Upper lobe of left lung (tissue), 6 donors: ENCODE data around the gene C16orf54. TPM values are rescaled to one million over a fixed set of nuclear protein-coding genes. Genes with fewer than 3 reads are reported as not detected.
"Not testable (repeated sequence)": the region's sequence is repeated elsewhere in the genome, so short reads cannot be mapped to it uniquely, and the experiment has no call there.

ENCODE experiments used
- ATAC-seq, 2 donors: fragments of 200-7000 bp; cut with Tn5 transposase; one replicate each; pipeline ENCODE4 v1.9.1; 2022; ENCODE audit warnings: mild to moderate bottlenecking in 2 of 2, moderate library complexity in 2 of 2; ENCODE audit not compliant: low FRiP score in 2 of 2
- DNase-seq, 2 donors: peaks; one replicate each; pipeline ENCODE4 v3.0.0-alpha.2; 2019 to 2020
- H3K27ac ChIP-seq, 4 donors: fragments of 200-600 bp; sonication (generic); one replicate each; pipeline ENCODE4 v1.5.1; 2016 to 2019
- H3K27me3 ChIP-seq, 4 donors: fragments of 200-600 bp; sonication (generic); one replicate each; pipeline ENCODE4 v1.5.1; 2017 to 2019
- H3K36me3 ChIP-seq, 4 donors: fragments of 200-600 bp; sonication (generic); one replicate each; pipeline ENCODE4 v1.5.1; 2016 to 2019
- H3K4me1 ChIP-seq, 4 donors: fragments of 200-600 bp; sonication (generic); one replicate each; pipeline ENCODE4 v1.5.1; 2018 to 2019
- H3K4me3 ChIP-seq, 4 donors: fragments of 200-600 bp; sonication (generic); one replicate each; pipeline ENCODE4 v1.5.1; 2017 to 2019; ENCODE audit warnings: mild to moderate bottlenecking in 2 of 4, moderate library complexity in 1 of 4
- H3K9me3 ChIP-seq, 4 donors: fragments of 200-600 bp; sonication (generic); one replicate each; pipeline ENCODE4 v1.5.1; 2018 to 2019
- CTCF ChIP-seq, 6 experiments: fragments of 450-650 bp in 4 of 6; fragments of 200-600 bp in 2 of 6; sonication (generic) in 2 of 6; IDR thresholded peaks; one replicate each; pipeline ENCODE4 v1.5.1; 2016 to 2019; ENCODE audit warnings: antibody characterized with exemption in 6 of 6
- EP300 ChIP-seq, 4 donors: sonication (generic); formaldehyde crosslinking; IDR thresholded peaks; one replicate each; pipeline ENCODE4 v1.5.1; 2017; ENCODE audit warnings: antibody characterized with exemption in 4 of 4, control low read depth in 2 of 4
- POLR2A ChIP-seq, 4 donors: fragments of 450-650 bp; IDR thresholded peaks; one replicate each; pipeline ENCODE4 v1.5.1; 2016 to 2017; ENCODE audit warnings: antibody characterized with exemption in 4 of 4, mild to moderate bottlenecking in 2 of 4
- POLR2AphosphoS5 ChIP-seq, 2 donors: sonication (generic); formaldehyde crosslinking; IDR thresholded peaks; one replicate each; pipeline ENCODE4 v1.5.1; 2017; ENCODE audit warnings: antibody characterized with exemption in 2 of 2
- WGBS, 2 donors: methylation state at CpG; one replicate each; pipeline ENCODE4 v1.1.5; 2017 to 2018; 5-methylcytosine and 5-hydroxymethylcytosine counted together
- total RNA-seq, 6 donors: library from RNA; depleted of rRNA in 4 of 6; stranded (reverse); fragments of >200 nt in 4 of 6; gene quantifications; one replicate each; pipeline versions ENCODE4 v1.1.0 to v1.2.1, GENCODE V29; 2016 to 2021
- donor health status: DM: no; HTN: no; CAD: no; lungs with moderate emphysema.
- donor health status: DM: no; HTN: yes; CAD: no; lungs with severe emphysema.

Gene C16orf54
- total RNA-seq, 6 donors from 2014 or later = 2.4 to 17.3 (median 7.5) TPM

- H3K27ac ChIP-seq = peak overlapping the region in 2 of 4 donors; percentile 13 to 30
- peak in 1 of 2 donors; percentile 91 for DNase-seq
- H3K4me1 ChIP-seq = peaks cover 0 to 4% (median 0%) of the 10 kb centered on the region in 4 donors
- no peaks in the 10 kb centered on the region for H3K9me3 ChIP-seq
- TF ChIP-seq POLR2AphosphoS5 (IDR thresholded peaks at IDR 0.05) (peak in 1 of 2 donors; percentile 13), POLR2A (IDR thresholded peaks at IDR 0.05) (peak in 1 of 4 donors; percentile 12), EP300 (IDR thresholded peaks at IDR 0.05) (peak in 1 of 4 donors; percentile 7), CTCF (IDR thresholded peaks at IDR 0.05) (no peak)
- peak; percentile 39 to 87 for ATAC-seq
- H3K4me3 ChIP-seq = no peak overlapping the region
- H3K36me3 ChIP-seq = no peaks in the 10 kb centered on the region
- H3K27me3 ChIP-seq = no peaks in the 10 kb centered on the region
- WGBS, 2 donors = 67 to 68% methylated on average over 15 of the region's 15 CpGs
Measured at GRCh38 chr16:29765167-29766032, 19.6 kb upstream of the C16orf54 start.

GRCh38 chr16:29763326-29763725, 17.5 kb upstream of the C16orf54 start:
- H3K27ac ChIP-seq = no peak overlapping the region
- DNase-seq = no peak
- 79 to 84% methylated on average over 6 of the region's 6 CpGs for WGBS, 2 donors

GRCh38 chr16:29761882-29762281, 16.1 kb upstream of the C16orf54 start:
- DNase-seq = no peak
- H3K4me1 ChIP-seq = peaks cover 0 to 19% (median 8%) of the 10 kb centered on the region in 4 donors
- H3K4me3 ChIP-seq = no peak overlapping the region
- H3K36me3 ChIP-seq = no peaks in the 10 kb centered on the region
- no peaks in the 10 kb centered on the region for H3K9me3 ChIP-seq
- no peak for ATAC-seq
- WGBS, 2 donors = 78 to 87% methylated on average over 6 of the region's 6 CpGs
- TF ChIP-seq POLR2AphosphoS5 (IDR thresholded peaks at IDR 0.05) = no peak
- no peak for TF ChIP-seq CTCF (IDR thresholded peaks at IDR 0.05)
- no peak for TF ChIP-seq EP300 (IDR thresholded peaks at IDR 0.05)
- TF ChIP-seq POLR2A (IDR thresholded peaks at IDR 0.05) = no peak
- H3K27ac ChIP-seq = no peak overlapping the region
- H3K27me3 ChIP-seq = no peaks in the 10 kb centered on the region

More at GRCh38 chr16:29763326-29763725, 17.5 kb upstream of the C16orf54 start:
- peaks cover 0 to 7% (median 0%) of the 10 kb centered on the region in 4 donors for H3K4me1 ChIP-seq
- TF ChIP-seq POLR2A (IDR thresholded peaks at IDR 0.05) (no peak), EP300 (IDR thresholded peaks at IDR 0.05) (no peak), CTCF (IDR thresholded peaks at IDR 0.05) (no peak)
- H3K27me3 ChIP-seq = no peaks in the 10 kb centered on the region
- no peaks in the 10 kb centered on the region for H3K9me3 ChIP-seq
- no peaks in the 10 kb centered on the region for H3K36me3 ChIP-seq
- no peak for ATAC-seq
- no peak overlapping the region for H3K4me3 ChIP-seq

- 66 to 72% methylated on average over 7 to 8 of the region's 8 CpGs for WGBS, 2 donors
- H3K4me1 ChIP-seq = peaks cover 0 to 19% (median 8%) of the 10 kb centered on the region in 4 donors
- not testable (repeated sequence) for H3K4me3 ChIP-seq, H3K27ac ChIP-seq, H3K9me3 ChIP-seq, H3K27me3 ChIP-seq, ATAC-seq, DNase-seq, H3K36me3 ChIP-seq
Measured at GRCh38 chr16:29761280-29761651, 15.5 kb upstream of the C16orf54 start.

- ATAC-seq (no peak), DNase-seq (peak in 1 of 2 donors; percentile 61)
- WGBS, 2 donors = 63 to 74% methylated on average over 9 of the region's 9 CpGs
- no peak for TF ChIP-seq CTCF (IDR thresholded peaks at IDR 0.05)
- TF ChIP-seq EP300 (IDR thresholded peaks at IDR 0.05) = no peak
- TF ChIP-seq POLR2AphosphoS5 (IDR thresholded peaks at IDR 0.05) = no peak
- no peak for TF ChIP-seq POLR2A (IDR thresholded peaks at IDR 0.05)
- H3K27me3 ChIP-seq = no peaks in the 10 kb centered on the region
- no peak overlapping the region for H3K4me3 ChIP-seq
- peaks cover 0 to 19% (median 8%) of the 10 kb centered on the region in 4 donors for H3K4me1 ChIP-seq
- H3K36me3 ChIP-seq = no peaks in the 10 kb centered on the region
- H3K9me3 ChIP-seq = no peaks in the 10 kb centered on the region
- no peak overlapping the region for H3K27ac ChIP-seq
Measured at GRCh38 chr16:29760567-29761279, 14.9 kb upstream of the C16orf54 start.
